Smooth muscle cell (in vitro differentiated cells): ENCODE measurements around the gene AADACL4. TPM values are rescaled to one million over a fixed set of nuclear protein-coding genes. Genes with fewer than 3 reads are reported as not detected.
"Not testable (repeated sequence)": the region's sequence is repeated elsewhere in the genome, so short reads cannot be mapped to it uniquely, and the experiment has no call there.

Experiments used
- DNase-seq: peaks from one replicate; lab custom pipeline; 2025; ENCODE audit not compliant: unreplicated experiment; lab: John Stamatoyannopoulos, UW
- H2AFZ ChIP-seq: fragments of 200-600 bp; sonication (generic); 2 replicates; pipeline ENCODE4 v1.6.0; 2016; ENCODE audit warnings: antibody characterized with exemption, low read depth, mild to moderate bottlenecking
- H3F3A ChIP-seq: fragments of 200-600 bp; sonication (generic); 2 replicates; pipeline ENCODE4 v1.6.0; 2017; ENCODE audit warnings: antibody characterized with exemption, low read depth
- H3K27ac ChIP-seq: fragments of 200-600 bp; sonication (generic); 2 replicates; pipeline ENCODE4 v1.5.1; 2016; ENCODE audit warnings: low read depth, mild to moderate bottlenecking
- H3K27me3 ChIP-seq: fragments of 200-600 bp; sonication (generic); 2 replicates; pipeline ENCODE4 v1.6.1; 2016; ENCODE audit warnings: low read depth, mild to moderate bottlenecking
- H3K36me3 ChIP-seq: fragments of 200-600 bp; sonication (generic); 2 replicates; pipeline ENCODE4 v1.5.1; 2016; ENCODE audit warnings: low read depth
- H3K4me1 ChIP-seq: fragments of 200-600 bp; sonication (generic); 2 replicates; pipeline ENCODE4 v1.5.1; 2016; ENCODE audit warnings: low read depth
- H3K4me2 ChIP-seq: fragments of 200-600 bp; sonication (generic); 2 replicates; pipeline ENCODE4 v1.6.0; 2016; ENCODE audit warnings: mild to moderate bottlenecking
- H3K4me3 ChIP-seq: fragments of 200-600 bp; sonication (generic); 2 replicates; pipeline ENCODE4 v1.5.1; 2016; ENCODE audit warnings: mild to moderate bottlenecking
- H3K79me2 ChIP-seq: fragments of 200-600 bp; sonication (generic); 2 replicates; pipeline ENCODE4 v1.6.0; 2016; ENCODE audit warnings: low read depth, mild to moderate bottlenecking
- H3K9ac ChIP-seq: fragments of 200-600 bp; sonication (generic); 2 replicates; pipeline ENCODE4 v1.6.0; 2016; ENCODE audit warnings: low read depth
- H3K9me3 ChIP-seq: fragments of 200-600 bp; sonication (generic); replicated peaks from 2 replicates; pipeline ENCODE4 v1.5.1; 2016; ENCODE audit warnings: low read depth
- H4K20me1 ChIP-seq: fragments of 200-600 bp; sonication (generic); 2 replicates; pipeline ENCODE4 v1.6.0; 2016; ENCODE audit warnings: low read depth
- WGBS: methylation state at CpG from one replicate; pipeline ENCODE4 v1.1.7; 2016; ENCODE audit warnings: low lambda C conversion rate; 5-methylcytosine and 5-hydroxymethylcytosine counted together
- polyA plus RNA-seq: library from polyadenylated mRNA; unstranded; fragments of >200 nt; fragmentation: Nextera tagmentation; extraction: Ambion mirVana; gene quantifications from 2 replicates; pipeline ENCODE4 v1.2.1, GENCODE V29; 2016
- total RNA-seq: library from RNA; depleted of rRNA; stranded (reverse); fragments of >200 nt; gene quantifications from 2 replicates; pipeline ENCODE4 v1.2.3, GENCODE V29; 2014
- TF ChIP-seq, protein P1 (sequence below): fragments of 200-600 bp; sonication (generic); IDR thresholded peaks from 2 replicates; pipeline ENCODE4 v1.5.1; 2017; ENCODE audit warnings: borderline replicate concordance, mild to moderate bottlenecking, antibody characterized with exemption; ENCODE audit not compliant: insufficient read depth, poor library complexity, severe bottlenecking

Gene AADACL4
- total and polyA plus RNA-seq, 2 experiments from 2014 or later: not detected

DNA sequence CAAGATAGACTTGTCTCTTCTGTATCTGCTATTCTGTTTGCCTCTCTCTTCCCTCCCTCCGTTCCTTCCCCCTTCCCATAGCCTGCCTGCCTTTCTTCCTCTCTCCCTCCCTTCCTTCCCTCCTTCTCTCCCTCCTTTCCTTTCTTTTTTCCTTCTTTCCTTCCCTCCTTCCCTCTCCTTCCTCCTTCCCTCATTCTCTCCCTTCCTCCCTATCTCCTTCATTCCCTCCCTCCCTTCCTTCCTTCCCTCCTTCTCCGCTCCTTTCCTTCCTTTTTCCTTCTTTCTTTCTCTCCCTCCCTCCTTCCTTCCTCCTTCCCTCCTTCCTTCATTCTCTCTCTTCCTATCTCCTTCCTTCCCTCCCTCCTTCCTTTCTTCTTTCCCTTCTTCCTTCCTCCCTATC, 944 bp downstream of the AADACL4 start:
- Histone ChIP-seq H2AFZ (no peak overlapping the region), H3K4me3 (no peak overlapping the region), H3K36me3 (no peaks in the 10 kb centered on the region), H3K9ac (no peak overlapping the region), H3K27ac (no peak overlapping the region), H3F3A (no peaks in the 10 kb centered on the region), H3K79me2 (no peaks in the 10 kb centered on the region), H3K9me3 (no peaks in the 10 kb centered on the region), H3K4me2 (no peak overlapping the region), H3K4me1 (no peaks in the 10 kb centered on the region), H3K27me3 (peaks cover 22% of the 10 kb centered on the region), H4K20me1 (no peaks in the 10 kb centered on the region)
- WGBS: 79% methylated on average over 2 of the region's 2 CpGs
- no peak for DNase-seq
- TF ChIP-seq, protein P1, sequence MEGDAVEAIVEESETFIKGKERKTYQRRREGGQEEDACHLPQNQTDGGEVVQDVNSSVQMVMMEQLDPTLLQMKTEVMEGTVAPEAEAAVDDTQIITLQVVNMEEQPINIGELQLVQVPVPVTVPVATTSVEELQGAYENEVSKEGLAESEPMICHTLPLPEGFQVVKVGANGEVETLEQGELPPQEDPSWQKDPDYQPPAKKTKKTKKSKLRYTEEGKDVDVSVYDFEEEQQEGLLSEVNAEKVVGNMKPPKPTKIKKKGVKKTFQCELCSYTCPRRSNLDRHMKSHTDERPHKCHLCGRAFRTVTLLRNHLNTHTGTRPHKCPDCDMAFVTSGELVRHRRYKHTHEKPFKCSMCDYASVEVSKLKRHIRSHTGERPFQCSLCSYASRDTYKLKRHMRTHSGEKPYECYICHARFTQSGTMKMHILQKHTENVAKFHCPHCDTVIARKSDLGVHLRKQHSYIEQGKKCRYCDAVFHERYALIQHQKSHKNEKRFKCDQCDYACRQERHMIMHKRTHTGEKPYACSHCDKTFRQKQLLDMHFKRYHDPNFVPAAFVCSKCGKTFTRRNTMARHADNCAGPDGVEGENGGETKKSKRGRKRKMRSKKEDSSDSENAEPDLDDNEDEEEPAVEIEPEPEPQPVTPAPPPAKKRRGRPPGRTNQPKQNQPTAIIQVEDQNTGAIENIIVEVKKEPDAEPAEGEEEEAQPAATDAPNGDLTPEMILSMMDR: no peak

DNA sequence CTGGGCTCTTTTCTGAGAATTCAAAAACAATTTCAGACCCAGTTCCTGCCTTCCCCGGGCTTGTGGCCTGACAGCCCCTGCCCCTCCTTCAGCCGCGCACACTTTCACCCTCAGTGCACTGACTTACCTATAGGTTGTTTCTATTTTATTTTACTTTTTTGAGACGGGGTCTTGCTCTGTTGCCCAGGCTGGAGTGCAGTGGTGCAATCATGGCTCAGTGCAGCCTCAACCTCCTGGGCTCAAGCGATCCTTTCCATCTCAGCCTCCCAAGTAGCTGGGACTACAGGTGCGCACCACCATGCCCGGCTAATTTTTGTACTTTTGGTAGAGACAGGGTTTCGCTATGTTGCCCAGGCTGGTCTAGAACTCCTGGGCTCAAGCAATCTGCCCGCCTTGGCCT, 1.5 kb downstream of the AADACL4 start:
- not testable (repeated sequence) for H3K36me3 ChIP-seq, H4K20me1 ChIP-seq, H3K79me2 ChIP-seq, DNase-seq, H3K4me2 ChIP-seq, H3K4me3 ChIP-seq, H3K27ac ChIP-seq, H3K9ac ChIP-seq, H3K4me1 ChIP-seq, H2AFZ ChIP-seq, H3K9me3 ChIP-seq, H3F3A ChIP-seq
- 96% methylated on average over 9 of the region's 9 CpGs for WGBS
- H3K27me3 ChIP-seq: peaks cover 22% of the 10 kb centered on the region

DNA sequence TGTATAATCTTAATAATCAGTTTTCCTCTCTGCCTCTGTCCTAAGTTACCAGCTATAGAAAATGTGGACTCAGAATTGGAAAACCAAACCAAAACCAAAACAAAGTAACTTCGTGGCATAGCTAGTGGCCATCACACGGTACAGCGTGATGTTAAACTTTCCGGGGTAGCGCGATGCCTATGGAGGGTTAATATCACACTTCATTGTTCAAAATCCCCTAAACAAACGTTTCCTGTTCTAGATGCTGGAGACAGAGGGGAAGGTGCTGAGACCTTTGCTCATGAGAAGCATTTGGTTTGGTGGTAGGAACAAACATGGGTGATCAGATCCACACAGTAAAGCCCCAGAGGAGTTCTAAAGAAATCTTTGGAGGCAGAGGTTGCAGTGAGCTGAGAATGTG, 4.9 kb downstream of the AADACL4 start:
- Histone ChIP-seq H3K9me3 (no peaks in the 10 kb centered on the region), H2AFZ (no peak overlapping the region), H3K4me1 (no peaks in the 10 kb centered on the region), H3K36me3 (no peaks in the 10 kb centered on the region), H3F3A (no peaks in the 10 kb centered on the region), H3K4me2 (no peak overlapping the region), H3K27me3 (peaks cover 30% of the 10 kb centered on the region), H3K27ac (no peak overlapping the region), H4K20me1 (no peaks in the 10 kb centered on the region), H3K4me3 (no peak overlapping the region), H3K79me2 (no peaks in the 10 kb centered on the region), H3K9ac (no peak overlapping the region)
- 91% methylated on average over 7 of the region's 7 CpGs for WGBS
- TF ChIP-seq, protein P1: no peak
- no peak for DNase-seq

DNA sequence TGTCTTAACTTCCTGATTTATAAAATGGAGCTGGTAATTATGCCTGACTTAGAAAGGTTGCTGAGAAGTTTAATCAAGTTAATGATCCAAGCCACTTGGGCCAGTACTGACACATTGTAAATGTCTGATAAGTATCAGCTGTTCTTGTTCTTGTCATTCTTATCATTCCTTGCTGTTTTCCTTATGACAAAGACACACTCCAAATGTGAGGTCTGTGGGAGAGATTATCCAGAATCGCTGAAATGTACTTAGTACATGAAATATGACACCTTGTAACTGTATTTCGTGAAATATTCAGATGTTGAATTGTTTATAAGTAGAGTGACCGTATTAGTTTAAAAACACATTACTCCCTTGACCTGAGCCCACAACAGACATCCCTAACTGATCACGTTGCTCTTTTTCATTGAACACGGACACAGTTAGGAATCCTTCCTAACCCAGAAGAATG, 6.1 kb downstream of the AADACL4 start:
- Histone ChIP-seq H3K27ac (no peak overlapping the region), H3K79me2 (no peaks in the 10 kb centered on the region), H3F3A (no peaks in the 10 kb centered on the region), H3K9me3 (no peaks in the 10 kb centered on the region), H3K36me3 (no peaks in the 10 kb centered on the region), H3K4me3 (no peak overlapping the region), H3K4me2 (no peak overlapping the region), H3K9ac (no peak overlapping the region), H4K20me1 (no peaks in the 10 kb centered on the region), H3K27me3 (peaks cover 21% of the 10 kb centered on the region), H2AFZ (no peak overlapping the region), H3K4me1 (no peaks in the 10 kb centered on the region)
- DNase-seq: no peak
- 77% methylated on average over 5 of the region's 5 CpGs for WGBS
- TF ChIP-seq, protein P1: no peak
